HG02870 (cell line): ENCODE measurements around the gene BPIFB4.
"Not testable (repeated sequence)": the region's sequence is repeated elsewhere in the genome, so short reads cannot be mapped to it uniquely, and the experiment has no call there.

Experiments used
- ATAC-seq: cut with Tn5 transposase; IDR thresholded peaks from one replicate; pipeline ENCODE4 v1.9.1; 2021; ENCODE audit warnings: mild to moderate bottlenecking, moderate library complexity; ENCODE audit not compliant: unreplicated experiment

The BPIFB4 gene

DNA sequence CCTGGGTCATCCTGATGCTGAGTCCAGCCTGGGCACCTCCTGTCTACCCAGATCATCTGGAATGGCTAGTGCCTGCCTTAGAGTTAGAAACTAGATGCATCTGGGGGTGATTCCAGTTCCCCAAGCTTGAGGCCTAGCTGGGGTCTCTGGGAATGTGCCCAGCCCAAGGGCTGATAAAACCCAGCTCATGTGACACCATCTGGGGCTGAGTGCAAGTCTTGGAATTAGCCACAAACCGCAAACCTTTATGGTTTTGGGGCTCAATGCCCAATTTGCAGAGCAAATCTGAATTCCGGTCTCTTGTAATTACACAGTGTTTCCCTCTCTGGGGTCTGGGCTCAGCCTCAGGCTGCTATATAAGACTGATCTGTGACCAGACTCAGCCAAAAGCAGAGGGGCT is at the start of gene BPIFB4:
Gene BPIFB4, plus strand, starts transcription at position 385 of the 400 bp plus-strand sequence. CDS start 1,884 bp downstream, outside the sequence.
- no peak for ATAC-seq

DNA sequence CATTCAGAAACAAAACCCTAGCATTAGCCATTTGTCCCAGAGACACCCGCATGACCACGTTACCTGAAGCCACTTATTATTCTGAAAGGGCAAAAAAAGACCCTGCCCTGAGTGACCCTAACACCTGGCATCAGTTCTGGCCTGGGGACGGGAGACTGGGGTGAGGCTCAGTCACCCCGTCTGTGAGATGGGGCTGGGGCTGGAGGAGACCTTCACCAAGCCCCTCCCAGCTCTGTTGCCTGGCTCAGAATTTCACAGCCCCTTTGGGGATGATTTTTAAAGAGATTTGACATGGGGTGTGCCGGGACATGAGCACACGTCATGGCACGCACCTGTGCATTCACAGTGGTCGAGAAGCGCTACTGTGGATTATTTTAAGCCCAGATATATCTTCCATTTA is 49.4 kb upstream of the BPIFB4 start:
- no peak for ATAC-seq

DNA sequence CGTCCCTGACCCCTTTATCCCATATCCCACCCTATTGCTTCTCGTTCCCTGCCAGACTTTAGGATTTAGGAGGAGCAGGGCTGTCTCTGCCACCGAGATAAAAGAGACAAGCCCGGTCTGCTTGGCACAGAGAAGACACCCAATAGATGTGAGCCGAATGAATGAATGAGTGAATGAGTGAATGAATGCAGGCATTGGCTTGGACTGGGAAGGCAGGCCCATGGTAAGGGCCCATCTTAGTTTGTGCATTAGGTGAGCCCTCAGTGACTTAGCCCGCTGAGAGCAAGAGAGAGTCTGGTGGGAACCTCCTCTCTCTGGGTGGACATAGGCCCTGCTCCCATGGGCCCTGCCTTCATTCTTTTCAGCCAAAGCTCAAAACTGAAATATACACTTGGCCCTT is 48.9 kb upstream of the BPIFB4 start:
- no peak for ATAC-seq

DNA sequence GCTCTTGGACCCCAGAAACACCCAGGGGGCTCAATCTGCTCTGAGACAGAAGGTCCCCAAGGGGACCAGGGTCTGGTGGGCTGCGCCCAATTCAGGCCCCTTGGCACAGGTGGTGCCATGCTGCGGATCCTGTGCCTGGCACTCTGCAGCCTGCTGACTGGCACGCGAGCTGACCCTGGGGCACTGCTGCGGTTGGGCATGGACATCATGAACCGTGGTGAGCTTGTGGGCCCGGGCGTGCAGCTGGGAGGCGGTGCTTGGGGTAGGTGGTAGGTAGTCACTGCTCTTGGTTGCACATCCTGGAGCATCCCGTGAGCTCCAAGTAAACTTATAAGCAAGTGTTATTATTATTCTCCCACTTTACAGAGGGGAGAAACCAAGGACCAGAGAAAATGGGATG is 47.9 kb upstream of the BPIFB4 start, which contains the start of gene BPIFB6:
Gene BPIFB6, plus strand, starts transcription at position 118 of the 400 bp plus-strand sequence. Its CDS starts 0 bp downstream, at position 118.
- no peak for ATAC-seq

GRCh38 chr20:33032555-33032954 is 46.9 kb upstream of the BPIFB4 start:
- no peak for ATAC-seq

DNA sequence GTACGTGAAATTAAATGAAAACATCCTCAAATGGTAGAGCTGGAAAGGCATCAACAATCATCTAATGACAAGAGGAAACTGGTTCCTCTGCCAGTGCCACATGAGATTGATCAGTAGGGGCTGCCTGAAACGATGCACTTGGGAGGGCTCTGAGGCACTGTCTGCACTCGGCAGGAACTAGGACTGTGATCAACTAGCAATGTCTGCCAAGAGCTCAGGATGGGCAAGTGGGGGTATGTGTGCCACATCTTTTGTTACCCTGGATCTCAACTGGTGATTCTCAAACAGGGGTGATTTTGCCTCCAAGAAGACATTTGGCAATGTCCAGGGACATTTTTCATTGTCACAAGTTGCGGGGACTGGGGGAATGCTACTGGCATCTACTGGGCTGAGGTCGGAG is 46.1 kb upstream of the BPIFB4 start:
- no peak for ATAC-seq

GRCh38 chr20:33034115-33034514 is 45.3 kb upstream of the BPIFB4 start:
- no peak for ATAC-seq

- no peak for ATAC-seq
Measured at GRCh38 chr20:33034901-33035492, 44.4 kb upstream of the BPIFB4 start.

DNA sequence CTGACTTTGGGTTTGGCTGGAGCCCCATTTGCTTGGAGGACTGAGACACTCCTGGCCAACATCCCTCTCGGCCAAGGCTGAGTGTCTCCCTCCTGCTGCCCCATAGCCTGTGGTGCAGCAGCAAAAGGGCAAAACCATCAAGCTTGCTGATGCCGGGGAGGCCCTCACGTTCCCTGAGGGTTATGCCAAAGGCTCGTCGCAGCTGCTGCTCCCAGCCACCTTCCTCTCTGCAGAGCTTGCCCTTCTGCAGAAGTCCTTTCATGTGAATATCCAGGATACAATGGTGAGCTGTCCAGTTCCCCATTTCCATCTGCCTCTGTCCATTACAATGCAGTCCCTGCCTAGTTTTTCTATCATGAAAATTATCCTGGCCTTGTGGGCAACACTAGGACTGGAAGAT is 42.0 kb upstream of the BPIFB4 start:
- no peak for ATAC-seq

- ATAC-seq: no peak
Measured at GRCh38 chr20:33038243-33038642, 41.2 kb upstream of the BPIFB4 start.

- ATAC-seq: no peak
Measured at GRCh38 chr20:33042430-33042829, 37.0 kb upstream of the BPIFB4 start.

- no peak for ATAC-seq
Measured at GRCh38 chr20:33042983-33043730, 36.3 kb upstream of the BPIFB4 start.

DNA sequence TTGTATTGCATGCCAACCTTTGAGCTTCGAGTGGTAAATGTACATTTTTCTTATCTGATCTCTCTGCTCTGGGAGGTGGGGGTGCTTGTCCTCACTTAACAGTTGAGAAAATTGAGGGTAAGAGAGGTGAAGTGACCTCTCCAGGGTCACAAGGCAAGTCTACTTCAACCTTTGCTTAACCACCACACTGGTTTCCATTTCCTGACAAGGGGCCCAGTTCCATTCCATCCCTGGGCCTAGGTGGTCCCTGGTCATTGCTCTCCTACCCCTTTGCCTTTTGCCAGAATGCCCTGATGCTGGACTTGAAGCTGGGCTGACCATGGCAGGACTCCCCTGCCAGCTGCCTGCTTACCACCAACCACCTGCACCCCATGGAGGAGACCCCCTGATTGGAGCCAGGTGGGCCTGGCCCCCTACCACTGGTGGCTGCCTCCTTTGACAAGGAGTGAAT is 35.7 kb upstream of the BPIFB4 start:
- no peak for ATAC-seq

- ATAC-seq: not testable (repeated sequence)
Measured at GRCh38 chr20:33045129-33045721, 34.2 kb upstream of the BPIFB4 start.

GRCh38 chr20:33046412-33046811 is 33.0 kb upstream of the BPIFB4 start:
- no peak for ATAC-seq

- no peak for ATAC-seq
Measured at GRCh38 chr20:33051333-33051732, 28.1 kb upstream of the BPIFB4 start.

- ATAC-seq: no peak
Measured at GRCh38 chr20:33053291-33054106, 25.9 kb upstream of the BPIFB4 start, which contains the start of gene BPIFB3. Gene BPIFB3 (plus strand): TSS chr20:33053903. CDS start chr20:33055436, 1,533 bp downstream.

DNA sequence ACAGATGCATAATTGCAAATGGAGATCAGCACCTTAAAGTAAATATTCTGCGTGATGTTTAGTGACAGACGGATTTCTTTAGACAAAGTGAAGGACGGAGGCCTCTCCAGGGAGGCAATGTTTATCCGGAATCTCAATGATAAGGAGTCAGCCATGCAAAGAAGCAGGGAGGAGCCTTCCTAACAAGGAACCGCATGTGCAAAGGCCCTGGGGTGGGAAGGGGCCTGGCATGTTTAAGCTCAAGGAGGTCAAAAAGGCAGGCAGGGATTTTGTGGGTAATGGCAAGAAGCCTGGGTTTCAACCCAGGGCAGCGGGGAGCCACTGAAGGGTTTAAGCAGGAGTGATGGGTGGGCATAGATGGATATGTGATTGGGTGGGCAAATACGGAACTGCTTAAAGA is 25.1 kb upstream of the BPIFB4 start:
- no peak for ATAC-seq

GRCh38 chr20:33054791-33055190 is 24.7 kb upstream of the BPIFB4 start:
- no peak for ATAC-seq

- no peak for ATAC-seq
Measured at GRCh38 chr20:33059136-33059535, 20.3 kb upstream of the BPIFB4 start.
